MCF 10A (cell line): ENCODE measurements around the gene LMLN. TPM values are rescaled to one million over a fixed set of nuclear protein-coding genes. Genes with fewer than 3 reads are reported as not detected.

Experiments used
- BruUV-seq: library from RNA; stranded (reverse); fragments of 400-500 nt; replicated peaks from 2 replicates; lab custom pipeline; 2021; lab: Mats Ljungman, UMichigan
- CTCF ChIA-PET: fragments of 300-600 bp; sonication (Branson Sonifier 250); formaldehyde crosslinking; extraction: SDS; loops from one replicate; lab custom pipeline; 2021; ENCODE audit warnings: antibody characterized with exemption, inconsistent platforms; lab: Yijun Ruan, JAX
- POLR2A ChIA-PET: fragments of 300-600, 350-650 bp; sonication (Branson Sonifier 250); formaldehyde crosslinking; extraction: SDS; loops from one replicate; lab custom pipeline; 2020; ENCODE audit warnings: antibody characterized with exemption, inconsistent platforms; lab: Yijun Ruan, JAX
- DNase-seq: peaks from one replicate; pipeline ENCODE4 v3.0.0-alpha.2; 2018; ENCODE audit not compliant: unreplicated experiment
- H3K27ac Mint-ChIP-seq: one replicate; pipeline ENCODE4 v1.8.0; 2022; ENCODE audit warnings: mild to moderate bottlenecking, low read depth, mixed read lengths; ENCODE audit not compliant: unreplicated experiment
- H3K27me3 Mint-ChIP-seq: one replicate; pipeline ENCODE4 v1.8.0; 2022; ENCODE audit warnings: mixed read lengths; ENCODE audit not compliant: insufficient read depth, unreplicated experiment
- H3K36me3 Mint-ChIP-seq: one replicate; pipeline ENCODE4 v1.8.0; 2022; ENCODE audit warnings: mild to moderate bottlenecking, moderate library complexity, mixed read lengths; ENCODE audit not compliant: insufficient read depth, unreplicated experiment
- H3K4me1 Mint-ChIP-seq: one replicate; pipeline ENCODE4 v1.8.0; 2022; ENCODE audit warnings: mixed read lengths; ENCODE audit not compliant: insufficient read depth, unreplicated experiment
- H3K4me3 Mint-ChIP-seq: one replicate; pipeline ENCODE4 v1.8.0; 2022; ENCODE audit warnings: mild to moderate bottlenecking, moderate library complexity, mixed read lengths; ENCODE audit not compliant: unreplicated experiment
- H3K9me3 Mint-ChIP-seq: one replicate; pipeline ENCODE4 v1.8.0; 2022; ENCODE audit warnings: mixed read lengths; ENCODE audit not compliant: unreplicated experiment
- CTCF ChIP-seq: fragments of 200-600 bp; IDR thresholded peaks from one replicate; pipeline ENCODE4 v1.8.0; 2022; ENCODE audit warnings: antibody characterized with exemption, mild to moderate bottlenecking; ENCODE audit not compliant: unreplicated experiment
- intact Hi-C: fragments of 100-400 bp; cut with micrococcal nuclease; formaldehyde crosslinking; loops from 2 replicates; pipeline ENCODE4 v1.14.1; 2022
- total RNA-seq: library from RNA; stranded (reverse); gene quantifications from 2 replicates; pipeline ENCODE4 v1.2.3, GENCODE V29; 2022

Gene LMLN
- total RNA-seq, 1 experiment from 2014 or later: 8.0 TPM

- BruUV-seq: no TSS peak
- DNase-seq: no peak
- intact Hi-C loops: no loop called here
- ChIA-PET CTCF (interaction anchor here (5.2 kb wide), 1 partner anchor 16 kb away, joined by 21 read pairs; no protein-coding TSS in a partner anchor), POLR2A (interaction anchor here (1.3 kb wide), 1 partner anchor 12 kb away, joined by 3 read pairs; no protein-coding TSS in a partner anchor)
- Mint-ChIP-seq H3K4me3 (no peak overlapping the region), H3K27me3 (peaks cover 68% of the 10 kb centered on the region), H3K4me1 (no peaks in the 10 kb centered on the region), H3K27ac (no peak overlapping the region), H3K9me3 (no peaks in the 10 kb centered on the region), H3K36me3 (no peaks in the 10 kb centered on the region)
- TF ChIP-seq CTCF: no peak
Measured at GRCh38 chr3:198064420-198064819, 104.4 kb downstream of the LMLN start.

GRCh38 chr3:198065897-198066296 is 105.9 kb downstream of the LMLN start:
- Mint-ChIP-seq H3K27me3 (peaks cover 53% of the 10 kb centered on the region), H3K4me3 (no peak overlapping the region), H3K9me3 (no peaks in the 10 kb centered on the region), H3K4me1 (no peaks in the 10 kb centered on the region), H3K36me3 (no peaks in the 10 kb centered on the region), H3K27ac (no peak overlapping the region)
- no peak for TF ChIP-seq CTCF
- CTCF ChIA-PET: interaction anchor here (0.7 to 5.2 kb wide), 2 partner anchors 14 to 27 kb away, joined by 3 to 21 read pairs; no protein-coding TSS in a partner anchor
- no TSS peak for BruUV-seq
- DNase-seq: no peak
- POLR2A ChIA-PET: interaction anchor here (1.1 kb wide), 1 partner anchor 8 kb away, joined by 3 read pairs; no protein-coding TSS in a partner anchor
- intact Hi-C loops: no loop called here

GRCh38 chr3:198067416-198067815 is 107.4 kb downstream of the LMLN start:
- no TSS peak for BruUV-seq
- no peak for TF ChIP-seq CTCF
- peaks cover 41% of the 10 kb centered on the region for H3K27me3 Mint-ChIP-seq
- no peaks in the 10 kb centered on the region for H3K36me3 Mint-ChIP-seq
- ChIA-PET POLR2A (interaction anchor here (0.6 kb wide), 1 partner anchor 11 kb away, joined by 3 read pairs; no protein-coding TSS in a partner anchor), CTCF (interaction anchor here (0.6 to 5.2 kb wide), 2 partner anchors 13 to 18 kb away, joined by 3 to 21 read pairs; no protein-coding TSS in a partner anchor)
- no peak overlapping the region for H3K27ac Mint-ChIP-seq
- intact Hi-C loops: no loop called here
- no peak overlapping the region for H3K4me3 Mint-ChIP-seq
- H3K9me3 Mint-ChIP-seq: no peaks in the 10 kb centered on the region
- no peak for DNase-seq
- peaks cover 6% of the 10 kb centered on the region for H3K4me1 Mint-ChIP-seq

GRCh38 chr3:198070871-198071270 is 110.9 kb downstream of the LMLN start:
- no peaks in the 10 kb centered on the region for H3K36me3 Mint-ChIP-seq
- H3K27ac Mint-ChIP-seq: no peak overlapping the region
- ChIA-PET POLR2A (interaction anchor here (1.4 kb wide), 1 partner anchor 10 kb away, joined by 8 read pairs; no protein-coding TSS in a partner anchor), CTCF (interaction anchor here (4.1 kb wide), 1 partner anchor 10 kb away, joined by 25 read pairs; no protein-coding TSS in a partner anchor)
- no TSS peak for BruUV-seq
- no peaks in the 10 kb centered on the region for H3K9me3 Mint-ChIP-seq
- TF ChIP-seq CTCF: no peak
- peaks cover 6% of the 10 kb centered on the region for H3K4me1 Mint-ChIP-seq
- DNase-seq: no peak
- no peak overlapping the region for H3K4me3 Mint-ChIP-seq
- peaks cover 47% of the 10 kb centered on the region for H3K27me3 Mint-ChIP-seq
- intact Hi-C loops: no loop called here
